ES-I3 (cell line): Measurements from ENCODE around the gene SP140.

Experiments
- H3K36me3 ChIP-seq: 2 replicates; pipeline ENCODE4 v1.6.1; 2013; ENCODE audit warnings: mild to moderate bottlenecking, low read length, control low read depth, moderate library complexity; ENCODE audit not compliant: insufficient read depth
- H3K4me1 ChIP-seq: 2 replicates; pipeline ENCODE4 v1.6.1; 2013; ENCODE audit warnings: mild to moderate bottlenecking, control low read depth, low read length; ENCODE audit not compliant: insufficient read depth
- H3K9ac ChIP-seq: 2 replicates; pipeline ENCODE4 v1.6.1; 2013; ENCODE audit warnings: low read depth, mild to moderate bottlenecking, low read length, moderate library complexity
- H3K9me3 ChIP-seq: 2 replicates; pipeline ENCODE4 v1.6.1; 2013; ENCODE audit warnings: mild to moderate bottlenecking, low read length, moderate library complexity; ENCODE audit not compliant: control insufficient read depth, insufficient read depth

SP140 gene

GRCh38 chr2:230319211-230319862 lies 93.8 kb downstream of the SP140 start:
- Histone ChIP-seq H3K9ac (no peak overlapping the region), H3K9me3 (peaks cover 6% of the 10 kb centered on the region; the same call in 1 of the 2 replicates), H3K36me3 (no peaks in the 10 kb centered on the region), H3K4me1 (no peaks in the 10 kb centered on the region)

- Histone ChIP-seq H3K4me1 (no peaks in the 10 kb centered on the region), H3K9ac (no peak overlapping the region), H3K9me3 (peaks cover 6% of the 10 kb centered on the region; the same call in 1 of the 2 replicates), H3K36me3 (no peaks in the 10 kb centered on the region)
Observed at GRCh38 chr2:230321031-230321430, 95.5 kb downstream of the SP140 start.

GRCh38 chr2:230322561-230323384 lies 97.2 kb downstream of the SP140 start:
- Histone ChIP-seq H3K36me3 (no peaks in the 10 kb centered on the region), H3K9me3 (peaks cover 6% of the 10 kb centered on the region; the same call in 1 of the 2 replicates), H3K4me1 (0 out of 2 replicates have a peak, but pooled peaks cover 2% of the 10 kb centered on the region), H3K9ac (no peak overlapping the region)

GRCh38 chr2:230323385-230324106 lies 98.0 kb downstream of the SP140 start:
- Histone ChIP-seq H3K9me3 (peaks cover 6% of the 10 kb centered on the region; the same call in 1 of the 2 replicates), H3K4me1 (0 out of 2 replicates have a peak, but pooled peaks cover 2% of the 10 kb centered on the region), H3K9ac (no peak overlapping the region), H3K36me3 (no peaks in the 10 kb centered on the region)

GRCh38 chr2:230324503-230324902 lies 99.0 kb downstream of the SP140 start:
- Histone ChIP-seq H3K9ac (no peak overlapping the region), H3K36me3 (no peaks in the 10 kb centered on the region), H3K4me1 (0 out of 2 replicates have a peak, but pooled peaks cover 2% of the 10 kb centered on the region), H3K9me3 (peaks cover 6% of the 10 kb centered on the region; the same call in 1 of the 2 replicates)

- H3K9ac ChIP-seq: no peak overlapping the region
- H3K4me1 ChIP-seq: 0 out of 2 replicates have a peak, but pooled peaks cover 2% of the 10 kb centered on the region
- no peaks in the 10 kb centered on the region for H3K36me3 ChIP-seq
- peaks cover 6% of the 10 kb centered on the region; the same call in 1 of the 2 replicates for H3K9me3 ChIP-seq
Observed at GRCh38 chr2:230325316-230326243, 100.0 kb downstream of the SP140 start.

- Histone ChIP-seq H3K9me3 (peaks cover 6% of the 10 kb centered on the region; the same call in 1 of the 2 replicates), H3K9ac (peak within 1 kb of the TSS; percentile 14; the same call in 1 of the 2 replicates), H3K36me3 (no peaks in the 10 kb centered on the region), H3K4me1 (0 out of 2 replicates have a peak, but pooled peaks cover 2% of the 10 kb centered on the region)
Observed at GRCh38 chr2:230326453-230327417, 101.2 kb downstream of the SP140 start, which contains the start of gene SP140L. SP140L (plus strand) TSS chr2:230327193; CDS start chr2:230327270, 77 bp downstream.

GRCh38 chr2:230327418-230328154 lies 102.0 kb downstream of the SP140 start:
- peak overlapping the region; percentile 2; the same call in 1 of the 2 replicates for H3K9ac ChIP-seq
- no peaks in the 10 kb centered on the region for H3K36me3 ChIP-seq
- peaks cover 6% of the 10 kb centered on the region; the same call in 1 of the 2 replicates for H3K9me3 ChIP-seq
- 0 out of 2 replicates have a peak, but pooled peaks cover 2% of the 10 kb centered on the region for H3K4me1 ChIP-seq

GRCh38 chr2:230328155-230328458 lies 102.6 kb downstream of the SP140 start:
- Histone ChIP-seq H3K36me3 (no peaks in the 10 kb centered on the region), H3K9me3 (peaks cover 3% of the 10 kb centered on the region; the same call in 1 of the 2 replicates), H3K4me1 (0 out of 2 replicates have a peak, but pooled peaks cover 2% of the 10 kb centered on the region), H3K9ac (no peak overlapping the region)

GRCh38 chr2:230329946-230330605 lies 104.5 kb downstream of the SP140 start:
- H3K4me1 ChIP-seq: 0 out of 2 replicates have a peak, but pooled peaks cover 2% of the 10 kb centered on the region
- H3K9ac ChIP-seq: no peak overlapping the region
- H3K36me3 ChIP-seq: no peaks in the 10 kb centered on the region
- no peaks in the 10 kb centered on the region for H3K9me3 ChIP-seq

GRCh38 chr2:230330725-230331124 lies 105.2 kb downstream of the SP140 start:
- no peak overlapping the region for H3K9ac ChIP-seq
- H3K36me3 ChIP-seq: no peaks in the 10 kb centered on the region
- 0 out of 2 replicates have a peak, but pooled peaks cover 2% of the 10 kb centered on the region for H3K4me1 ChIP-seq
- no peaks in the 10 kb centered on the region for H3K9me3 ChIP-seq
